Hematopoietic multipotent progenitor cell treated with erythropoietin and hydrocortisone succinate and interleukin-3 and kit ligand, for 8 days (in vitro differentiated cells): ENCODE data around the gene LENEP.

Experiments used
- DNase-seq: peaks from one replicate; pipeline ENCODE4 v3.0.0-alpha.2; 2015

Gene LENEP

DNA sequence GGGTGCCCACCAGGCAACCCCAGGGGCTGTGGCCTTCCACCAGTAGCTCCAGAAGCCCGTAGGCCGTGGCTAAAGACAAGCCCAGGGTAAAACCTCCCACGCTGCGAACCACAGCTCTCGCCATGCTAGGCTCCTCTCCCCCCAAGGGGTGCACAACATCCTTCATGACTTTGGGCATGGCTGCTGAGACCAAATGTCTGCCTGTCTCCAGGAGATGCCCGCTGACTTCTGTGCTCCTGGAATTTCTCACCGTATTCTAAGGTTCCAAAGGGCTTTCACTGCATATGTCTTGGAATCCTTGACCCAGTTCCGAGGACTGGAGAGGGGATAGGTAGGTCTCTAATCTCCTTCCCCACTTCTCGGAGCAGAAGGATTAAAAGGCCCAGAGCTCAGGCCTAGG is 40.1 kb downstream of the LENEP start, which contains the start of the genes DCST1 and DCST2:
Gene DCST1 (plus strand): TSS at position 301 of the 400 bp plus-strand sequence. CDS start 213 bp downstream, outside the sequence.
Gene DCST2 (minus strand): TSS at position 258 of the 400 bp plus-strand sequence. CDS start 80 bp downstream, at position 178.
- no peak for DNase-seq

DNA sequence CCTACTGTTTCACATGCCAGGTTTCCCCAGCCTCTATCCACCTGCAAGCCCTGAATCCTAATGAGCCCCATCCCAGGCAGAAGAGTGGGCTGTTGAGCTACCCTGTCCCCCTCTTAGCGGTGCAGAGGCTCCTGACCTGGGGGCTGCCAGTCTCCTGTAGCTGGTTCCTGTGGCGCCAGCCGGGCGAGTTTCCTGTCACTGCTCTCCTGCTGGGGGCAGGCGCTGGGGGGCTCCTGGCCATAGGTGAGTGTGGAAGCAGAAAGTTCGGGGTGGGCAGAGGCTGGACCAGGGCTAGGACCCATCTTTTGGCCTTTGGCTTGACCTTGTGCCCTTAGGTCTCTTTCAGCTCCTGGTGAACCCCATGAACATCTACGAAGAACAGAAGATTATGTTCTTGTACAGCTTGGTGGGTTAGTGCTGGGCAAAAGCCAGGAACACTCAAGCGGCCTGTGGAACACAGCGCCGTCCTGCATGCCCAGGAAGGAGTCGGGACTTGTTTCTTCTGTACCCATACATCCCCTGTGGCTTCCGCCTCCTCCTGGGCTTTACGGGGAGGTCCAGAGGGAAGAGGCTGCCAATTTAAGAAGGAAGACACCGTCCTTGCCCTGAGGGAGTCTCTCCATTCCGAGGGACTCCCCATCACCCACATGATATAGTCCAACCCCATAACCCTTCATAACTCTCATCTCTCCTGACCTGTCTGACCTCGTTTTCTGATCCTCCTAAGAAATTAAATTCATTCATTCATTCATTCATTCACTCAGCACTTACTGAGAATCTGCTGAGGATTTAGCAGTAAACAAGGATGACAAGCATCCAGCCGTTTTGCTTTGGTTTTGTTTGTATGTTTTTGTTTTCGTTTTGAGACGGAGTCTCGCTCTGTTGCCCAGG is 41.2 kb downstream of the LENEP start:
- DNase-seq: no peak

DNA sequence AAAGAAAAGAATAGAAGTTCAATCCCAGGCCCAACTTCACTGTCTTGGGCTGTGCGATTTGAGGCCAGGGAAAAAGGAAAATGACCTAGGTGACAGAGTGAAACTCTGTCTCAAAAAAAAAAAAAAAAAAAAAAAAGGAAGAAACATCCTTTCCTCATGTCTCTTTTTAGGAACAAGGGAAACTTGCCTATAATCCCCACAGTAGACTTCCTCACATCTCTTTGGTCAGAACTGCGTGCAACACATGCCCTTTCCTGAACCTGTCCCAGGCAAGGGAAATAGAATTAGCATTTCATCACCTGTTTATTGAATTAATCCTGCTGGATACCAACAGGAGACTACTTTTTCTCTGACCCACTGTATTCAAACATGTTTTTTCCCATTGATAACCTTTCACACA is 42.5 kb downstream of the LENEP start:
- no peak for DNase-seq

DNA sequence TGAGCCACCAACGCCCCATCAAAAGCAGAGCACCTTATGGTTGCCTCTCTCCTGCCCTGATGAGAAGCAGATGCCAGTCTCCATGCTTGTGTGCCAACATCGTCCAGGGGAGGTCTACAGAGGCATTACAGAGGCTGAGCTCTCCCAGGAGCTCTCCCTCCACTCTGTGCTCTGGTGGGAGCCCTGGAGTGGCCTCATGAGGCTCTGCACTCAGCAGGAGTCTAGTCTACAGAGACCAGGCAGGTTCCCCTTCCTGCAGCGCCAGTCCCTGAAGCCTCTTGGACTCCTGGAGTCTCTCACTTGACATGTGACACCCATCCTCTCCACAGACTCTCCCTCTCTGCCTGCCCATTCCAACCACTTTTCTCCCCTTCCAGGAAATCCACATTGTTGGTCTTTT is 43.7 kb downstream of the LENEP start:
- DNase-seq: no peak

DNA sequence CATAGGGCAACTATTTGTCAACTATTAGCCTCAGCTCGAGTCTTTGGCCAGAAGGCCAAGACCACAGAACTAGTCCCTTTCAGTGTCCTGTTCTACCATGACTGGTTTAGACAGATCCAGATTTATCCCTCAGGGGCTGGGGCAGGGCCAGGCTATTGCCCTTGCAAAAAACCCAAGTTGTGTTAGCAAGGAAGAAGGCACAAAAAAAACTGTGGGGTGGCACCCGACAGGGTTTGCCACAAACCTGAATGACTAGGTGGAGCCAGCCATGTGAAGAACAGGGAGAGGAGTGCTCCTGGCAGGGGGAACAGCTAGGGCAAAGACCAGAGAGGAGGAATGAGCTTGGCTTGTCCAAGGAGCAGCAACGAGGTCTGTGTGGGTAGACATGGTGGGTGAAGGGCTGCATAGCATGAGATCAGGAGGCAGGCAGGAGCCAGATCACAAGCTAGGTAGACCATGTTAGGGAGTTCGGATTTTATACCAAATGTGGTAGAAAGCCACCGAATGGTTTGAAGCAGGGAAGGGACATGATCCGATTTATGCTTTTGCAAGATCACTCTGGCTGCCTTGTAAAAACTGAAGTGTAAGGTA is 44.6 kb downstream of the LENEP start:
- DNase-seq: no peak

DNA sequence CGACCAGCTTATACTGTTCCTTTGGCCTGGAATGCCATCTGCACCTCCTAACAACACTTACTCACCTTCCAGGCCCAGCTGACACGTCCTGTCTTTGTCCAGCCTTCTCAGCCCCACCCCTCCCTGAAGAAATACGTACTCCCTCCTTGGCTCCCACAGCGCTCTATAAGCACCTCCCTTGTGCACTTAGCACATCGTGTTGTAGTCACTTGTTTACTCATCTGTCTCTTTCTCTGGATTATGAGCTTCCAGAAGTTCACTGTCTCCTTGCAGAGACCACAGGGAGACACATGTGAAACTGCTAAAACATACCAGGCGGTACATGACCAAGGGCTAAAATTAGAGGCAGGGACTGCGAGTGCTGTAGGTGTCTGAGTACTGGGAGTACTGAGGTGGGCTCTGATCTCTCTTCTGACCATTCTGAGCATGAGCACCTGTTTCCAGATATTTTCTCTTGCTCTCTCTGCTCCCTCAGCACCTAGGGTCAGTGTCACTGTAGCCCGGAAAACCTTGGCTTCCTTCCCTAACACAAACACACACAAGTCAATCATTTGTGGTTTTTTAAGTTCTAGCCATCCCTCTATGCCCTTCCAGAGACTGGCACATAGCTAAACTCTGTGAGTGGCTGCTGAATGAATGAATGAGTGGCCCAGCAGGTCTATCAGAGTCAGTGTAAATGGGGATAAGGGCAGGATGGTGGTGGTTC is 45.4 kb downstream of the LENEP start:
- DNase-seq: no peak

DNA sequence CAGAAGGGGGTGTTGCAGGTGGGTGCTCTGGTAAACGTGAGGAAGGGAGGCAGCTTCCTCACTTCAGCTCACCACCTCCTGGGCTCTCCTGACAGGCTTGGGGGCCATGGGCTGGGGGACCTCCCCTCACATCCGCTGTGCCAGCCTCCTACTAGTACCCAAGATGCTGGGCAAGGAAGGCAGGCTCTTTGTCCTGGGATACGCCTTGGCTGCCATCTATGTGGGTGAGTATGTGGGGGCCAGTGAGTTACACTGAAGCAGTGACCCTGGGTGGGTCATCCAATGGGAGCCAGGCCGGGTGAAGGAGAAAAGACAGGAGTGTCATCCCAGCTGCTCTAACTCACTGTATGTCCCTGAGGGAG is 45.9 kb downstream of the LENEP start:
- no peak for DNase-seq

DNA sequence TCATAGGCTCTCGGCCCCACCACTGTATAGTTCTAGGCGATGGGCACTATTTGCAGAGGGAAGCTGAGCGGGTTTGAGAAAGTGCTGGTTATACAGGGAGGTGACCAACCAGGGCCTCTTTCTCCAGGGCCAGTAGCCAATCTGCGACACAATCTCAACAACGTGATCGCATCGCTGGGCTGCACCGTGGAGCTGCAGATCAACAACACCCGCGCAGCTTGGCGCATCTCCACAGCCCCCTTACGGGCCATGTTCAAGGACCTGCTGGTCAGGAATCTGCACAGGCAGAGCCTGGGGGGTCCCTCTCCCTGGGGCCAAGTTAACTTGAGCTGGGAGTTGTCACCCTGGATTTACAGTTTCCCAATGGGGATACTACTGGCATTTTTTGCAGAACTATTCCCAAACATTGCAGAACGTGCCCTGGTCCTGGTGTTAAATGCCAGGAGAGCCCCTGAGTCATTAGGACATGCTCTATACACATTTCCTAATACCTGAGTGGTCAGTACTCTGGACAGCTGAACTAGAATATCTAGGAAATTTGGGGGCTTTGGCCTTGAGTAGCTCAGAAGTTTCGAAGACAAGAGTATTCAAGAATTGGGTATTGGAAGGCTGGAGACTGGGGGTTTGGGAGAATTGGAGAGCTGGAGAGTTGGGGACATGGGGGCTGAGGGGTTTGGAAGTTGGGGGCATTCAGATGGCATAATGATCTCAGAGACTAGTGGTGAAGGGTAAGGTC is 47.1 kb downstream of the LENEP start:
- DNase-seq: no peak

DNA sequence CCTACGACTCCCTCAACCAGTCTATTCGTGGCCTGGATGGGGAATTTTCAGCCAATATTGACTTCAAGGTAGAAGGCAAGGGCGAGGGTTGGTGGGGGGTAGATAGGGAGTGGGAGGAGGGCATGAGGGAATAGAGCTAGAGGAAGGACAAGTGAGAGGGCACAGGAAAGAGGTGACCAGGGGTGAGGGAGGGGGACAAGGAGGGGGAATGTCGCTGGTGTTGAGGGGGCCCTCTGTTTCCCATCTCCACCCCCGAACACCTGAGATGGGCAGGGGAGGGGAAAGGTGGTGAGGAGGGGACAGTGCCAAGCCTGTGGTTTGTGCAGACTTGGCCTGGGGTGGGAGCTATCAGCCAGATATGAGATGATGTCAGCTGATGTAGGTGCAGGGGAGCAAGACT is 49.4 kb downstream of the LENEP start:
- no peak for DNase-seq

DNA sequence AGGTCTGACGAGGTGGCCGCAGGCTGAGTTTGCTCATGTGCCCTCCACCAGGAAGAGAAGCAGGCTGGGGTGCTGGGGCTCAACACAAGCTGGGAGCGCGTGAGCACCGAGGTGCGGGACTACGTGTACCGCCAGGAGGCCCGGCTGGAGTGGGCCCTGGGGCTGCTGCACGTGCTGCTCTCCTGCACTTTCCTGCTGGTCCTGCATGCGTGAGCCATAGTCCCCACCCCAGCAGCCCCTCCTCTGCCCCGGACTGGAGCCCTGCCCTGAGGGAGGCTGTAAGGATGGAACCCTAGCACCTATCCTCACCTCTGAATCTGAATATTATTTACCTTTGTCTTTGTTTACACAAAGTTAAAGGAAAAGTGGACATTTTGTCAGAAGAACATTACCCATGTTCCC is 49.9 kb downstream of the LENEP start:
- no peak for DNase-seq

DNA sequence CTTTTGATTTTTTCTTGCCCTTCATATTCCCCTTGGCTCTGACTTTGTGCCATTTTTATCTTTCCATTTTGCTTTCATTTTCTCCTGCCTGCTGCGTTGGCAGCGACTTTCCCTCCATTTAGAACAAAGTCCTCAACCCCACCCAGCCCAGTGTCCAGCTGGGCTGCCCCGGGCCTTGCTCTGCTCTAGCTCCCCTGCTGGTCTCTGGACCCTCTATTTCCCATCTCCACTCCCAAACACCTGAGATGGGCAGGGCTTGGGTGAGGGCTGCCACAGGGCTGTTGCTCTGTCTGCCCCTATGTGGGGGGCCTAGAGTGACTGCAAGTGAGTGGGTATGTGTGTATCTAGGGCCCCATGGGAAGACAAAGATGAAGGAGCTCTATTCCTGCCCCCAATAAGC is 50.4 kb downstream of the LENEP start:
- no peak for DNase-seq
